Measurements from ENCODE around the gene ILRUN.

GRCh38 chr6:34743625-34744293, 47.2 kb upstream of the ILRUN start:
- TF ChIP-seq CTCF (conservative IDR thresholded peaks at IDR 0.05; ENCODE audit: low read length) = no peak
- no peak for TF ChIP-seq EZH2phosphoT487 (IDR thresholded peaks at IDR 0.05; ENCODE audit: borderline replicate concordance)
